K562 (cell line): ENCODE results near the gene TMEM270. TPM values are rescaled to one million over a fixed set of nuclear protein-coding genes. Genes with fewer than 3 reads are reported as not detected.

Experiments
- ATAC-seq: fragments of 200-7000 bp; cut with Tn5 transposase; 3 replicates; pipeline ENCODE4 v1.9.1; 2020; ENCODE audit warnings: moderate library complexity
- BruUV-seq: library from RNA; stranded (reverse); fragments of 400-500 nt; replicated peaks from 2 replicates; lab custom pipeline; 2021; lab: Mats Ljungman, UMichigan
- CTCF ChIA-PET: fragments of 300-600 bp; formaldehyde crosslinking; extraction: SDS; loops from one replicate; lab custom pipeline; 2021; ENCODE audit warnings: low intra/inter-chr PET ratio; lab: Yijun Ruan, JAX
- POLR2A ChIA-PET: fragments of 300-600, 350-650 bp; sonication (Branson Sonifier 250); formaldehyde crosslinking; extraction: SDS; loops from one replicate; lab custom pipeline; 2021; ENCODE audit warnings: antibody characterized with exemption, inconsistent platforms; lab: Yijun Ruan, JAX
- DNase-seq, 4 experiments: peaks; one replicate each; pipeline versions ENCODE4 v3.0.0 to v3.0.0-alpha.2; 2011 to 2018; ENCODE audit warnings: low spot score in 3 of 4, mixed read lengths in 3 of 4; ENCODE audit errors: extremely low read depth in 1 of 4
- FAIRE-seq: peaks from 2 replicates; lab custom pipeline; 2011; peaks lifted over from hg19 to GRCh38; lab: Jason Lieb, UNC
- H2AFZ ChIP-seq: 2 replicates; pipeline ENCODE4 v1.6.0; 2011; ENCODE audit warnings: low read depth, low read length, control low read depth, inconsistent platforms
- H3K27ac ChIP-seq: fragments of 200-600 bp; 3 replicates; pipeline ENCODE4 v1.8.0; 2011; ENCODE audit warnings: low read depth, mild to moderate bottlenecking, control low read depth, inconsistent platforms, low read length, moderate library complexity, mixed read lengths; ENCODE audit errors: extremely low read depth
- H3K27me3 ChIP-seq, 2 experiments: fragments of 300-600 bp in 1 of 2; 2 replicates in 1 of 2; 3 replicates in 1 of 2; pipeline versions ENCODE4 v1.6.0 to v1.8.0; 2011; ENCODE audit warnings: inconsistent platforms in 2 of 2, low read length in 2 of 2, mild to moderate bottlenecking in 1 of 2, mixed read lengths in 1 of 2, moderate library complexity in 1 of 2; ENCODE audit not compliant: control insufficient read depth in 2 of 2, insufficient read depth in 2 of 2
- H3K36me3 ChIP-seq: fragments of 300-600 bp; 3 replicates; pipeline ENCODE4 v1.8.0; 2011; ENCODE audit warnings: mild to moderate bottlenecking, low read length, inconsistent platforms; ENCODE audit not compliant: control insufficient read depth, insufficient read depth
- H3K4me1 ChIP-seq, 2 experiments: fragments of 200-600 bp in 1 of 2; replicated peaks in 1 of 2; 2 replicates in 1 of 2; 3 replicates in 1 of 2; pipeline versions ENCODE4 v1.5.1 to v1.8.0; 2011; ENCODE audit warnings: inconsistent platforms in 2 of 2, low read length in 2 of 2, mild to moderate bottlenecking in 1 of 2, mixed read lengths in 1 of 2, moderate library complexity in 1 of 2; ENCODE audit not compliant: control insufficient read depth in 2 of 2, insufficient read depth in 2 of 2
- H3K4me2 ChIP-seq: 2 replicates; pipeline ENCODE4 v1.6.1; 2011; ENCODE audit warnings: low read length, control low read depth, inconsistent platforms, mixed read lengths; ENCODE audit not compliant: insufficient read depth
- H3K4me3 ChIP-seq: fragments of 200-600 bp; sonication (generic), shearing (Covaris generic); 2 replicates; pipeline ENCODE4 v1.5.1; 2016; ENCODE audit warnings: control low read depth, inconsistent platforms
- H3K79me2 ChIP-seq: fragments of 200-600 bp; 3 replicates; pipeline ENCODE4 v1.8.0; 2011; ENCODE audit warnings: low read length, inconsistent platforms; ENCODE audit not compliant: control insufficient read depth, insufficient read depth
- H3K9ac ChIP-seq, 2 experiments: 2 replicates each; pipeline versions ENCODE4 v1.6.0 to v1.6.1; 2011; ENCODE audit warnings: low read depth in 2 of 2, low read length in 2 of 2, control low read depth in 1 of 2, inconsistent platforms in 1 of 2, mild to moderate bottlenecking in 1 of 2, mixed read lengths in 1 of 2; ENCODE audit not compliant: insufficient read depth in 1 of 2
- H3K9me1 ChIP-seq: one replicate; pipeline ENCODE4 v1.6.0; 2011; ENCODE audit warnings: inconsistent platforms, mild to moderate bottlenecking, low read length, moderate library complexity; ENCODE audit not compliant: control insufficient read depth, insufficient read depth
- H3K9me3 ChIP-seq: replicated peaks from 2 replicates; pipeline ENCODE4 v1.5.1; 2011; ENCODE audit warnings: low read depth, low read length, inconsistent platforms; ENCODE audit not compliant: control insufficient read depth, insufficient read depth
- H4K20me1 ChIP-seq: replicated peaks from 2 replicates; pipeline ENCODE4 v1.6.1; 2011; ENCODE audit warnings: low read length, inconsistent platforms, mixed read lengths; ENCODE audit not compliant: control insufficient read depth, insufficient read depth
- L3MBTL2 ChIP-seq: fragments of 450-650 bp; IDR thresholded peaks from 2 replicates; pipeline ENCODE4 v1.6.1; 2016; ENCODE audit warnings: mild to moderate bottlenecking, moderate library complexity
- NUFIP1 ChIP-seq: fragments of 450-650 bp; IDR thresholded peaks from 2 replicates; pipeline ENCODE4 v1.6.1; 2018; ENCODE audit not compliant: partially characterized antibody
- PHB ChIP-seq: fragments of 250-450 bp; sonication (Bioruptor Pico); IDR thresholded peaks from 2 replicates; pipeline ENCODE4 v1.5.0; 2021
- SPI1 ChIP-seq: IDR thresholded peaks from 2 replicates; pipeline ENCODE4 v1.6.1; 2011; ENCODE audit warnings: low read depth, low read length, control low read depth, borderline replicate concordance
- ZNF263 ChIP-seq: sonication (generic); formaldehyde crosslinking; IDR thresholded peaks from 2 replicates; pipeline ENCODE4 v1.8.0; 2022; ENCODE audit warnings: mild to moderate bottlenecking, missing genetic modification reagents, borderline replicate concordance
- ZNF324 ChIP-seq: fragments of 250-450 bp; sonication (Bioruptor Pico); IDR thresholded peaks from 2 replicates; pipeline ENCODE4 v1.4.0; 2020; ENCODE audit warnings: mild to moderate bottlenecking
- ZNF518B ChIP-seq: fragments of 250-450 bp; sonication (Bioruptor Pico); IDR thresholded peaks from 2 replicates; pipeline ENCODE4 v1.5.0; 2021; ENCODE audit warnings: mild to moderate bottlenecking, moderate library complexity
- WGBS: fragments of 100-300 bp; shearing (Covaris generic); methylation state at CpG from one replicate; pipeline ENCODE4 v1.1.6; 2016; ENCODE audit warnings: low coverage, mixed read lengths; ENCODE audit not compliant: insufficient coverage; ENCODE audit errors: missing lambda C conversion rate; 5-methylcytosine and 5-hydroxymethylcytosine counted together
- in situ Hi-C: fragments of 300-500 bp; cut with MboI; formaldehyde crosslinking; loops from 4 replicates; pipeline ENCODE4 v1.15.0; 2018; ENCODE audit warnings: inconsistent platforms, mixed read lengths
- intact Hi-C: fragments of 100-400 bp; cut with micrococcal nuclease; formaldehyde crosslinking; loops from 2 replicates; pipeline ENCODE4 v1.14.2; 2022
- polyA plus RNA-seq, 8 experiments: library from polyadenylated mRNA; depleted of rRNA in 4 of 8; stranded (reverse) in 5 of 8; unstranded in 3 of 8; fragments of >200 nt; fragmentation: Nextera tagmentation in 2 of 8; fragmentation: Illumina TruSeq in 1 of 8; extraction: Ambion mirVana in 2 of 8; extraction: Trizol in 1 of 8; gene quantifications; 2 replicates each; pipeline versions ENCODE4 v1.2.1 to v1.2.3, GENCODE V29; 2011 to 2014; ENCODE audit warnings: inconsistent platforms in 1 of 8, missing spikeins in 1 of 8
- total RNA-seq, 7 experiments: library from RNA; depleted of rRNA in 6 of 7; stranded (reverse); fragments of >200 nt in 6 of 7; fragmentation: Illumina TruSeq in 2 of 7; extraction: Trizol in 2 of 7; gene quantifications; 2 replicates each; pipeline versions ENCODE4 v1.2.1 to v1.2.3, GENCODE V29; 2011 to 2021; ENCODE audit warnings: low replicate concordance in 1 of 7
- TF ChIP-seq, protein P1 (sequence below): fragments of 250-450 bp; sonication (Bioruptor Pico); IDR thresholded peaks from 2 replicates; pipeline ENCODE4 v1.5.1; 2021; ENCODE audit warnings: mild to moderate bottlenecking
- TF ChIP-seq, protein P2 (sequence below): fragments of 250-450 bp; sonication (Bioruptor Pico); IDR thresholded peaks from 2 replicates; pipeline ENCODE4 v1.8.0; 2021; ENCODE audit warnings: mild to moderate bottlenecking, moderate library complexity
- TF ChIP-seq, protein P3 (sequence below): sonication (generic); formaldehyde crosslinking; IDR thresholded peaks from 2 replicates; pipeline ENCODE4 v1.9.0; 2022; ENCODE audit warnings: mild to moderate bottlenecking, missing genetic modification reagents
- TF ChIP-seq, protein P4 (sequence below): sonication (generic); formaldehyde crosslinking; IDR thresholded peaks from 2 replicates; pipeline ENCODE4 v1.8.0; 2022; ENCODE audit warnings: missing genetic modification reagents, mild to moderate bottlenecking, borderline replicate concordance

The TMEM270 gene
- total and polyA plus RNA-seq, 9 of the 15 experiments (the other 6 are each of a cell fraction or from before 2014, with no cell fraction given) = not detected

DNA sequence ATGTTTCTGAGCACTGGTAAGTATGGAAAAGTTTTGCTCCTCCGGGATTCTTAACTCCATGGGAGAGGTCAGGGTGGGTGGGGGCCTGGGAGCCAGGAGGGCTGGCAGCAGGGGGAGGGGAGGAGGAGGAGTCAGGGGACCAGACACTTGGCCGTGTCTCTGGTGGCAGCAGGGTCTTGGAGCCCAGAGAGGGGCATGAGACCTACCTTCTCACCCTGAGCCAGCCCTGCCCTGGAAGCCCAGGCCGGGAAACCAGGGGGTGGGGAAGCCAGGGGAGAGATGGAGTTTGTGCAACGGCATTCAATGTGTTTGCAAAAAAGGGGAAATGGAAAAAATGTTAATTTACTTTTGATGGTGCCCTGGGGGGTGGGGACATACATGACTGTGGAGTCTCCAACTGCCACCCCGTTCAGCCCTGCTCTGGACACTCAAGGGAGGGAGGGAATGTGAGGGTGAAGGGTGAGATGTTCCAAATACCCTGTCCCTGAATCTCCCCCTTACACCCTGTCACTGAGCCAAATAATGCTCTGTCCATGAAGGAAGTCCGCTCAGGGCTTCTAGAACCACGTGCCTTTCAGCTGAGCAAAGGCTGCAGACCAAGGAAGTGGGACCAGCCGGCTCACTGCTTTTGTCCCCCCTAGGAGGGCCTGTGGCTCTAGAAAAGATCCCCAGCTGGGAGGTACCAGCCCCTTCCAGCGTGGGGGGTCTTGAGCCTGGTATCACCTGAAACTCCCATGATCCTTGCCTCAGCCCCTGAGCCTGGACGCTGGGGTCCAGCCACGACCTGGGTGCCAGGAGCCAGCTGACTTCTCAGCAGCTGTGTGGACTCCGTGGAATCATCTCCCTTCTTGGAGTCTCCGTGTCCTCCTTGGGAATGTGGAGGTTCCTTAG, 48.3 kb downstream of the TMEM270 start:
- ChIA-PET POLR2A (no interaction called here), CTCF (no interaction called here)
- H3K4me2 ChIP-seq = no peak overlapping the region
- in situ Hi-C loops (no loop called here), intact Hi-C loops (no loop called here)
- no peak overlapping the region; a peak in 1 of 4 replicates for H3K9ac ChIP-seq
- WGBS = 2% methylated on average over 12 of the region's 13 CpGs
- H3K36me3 ChIP-seq = no peaks in the 10 kb centered on the region
- no peaks in the 10 kb centered on the region for H3K79me2 ChIP-seq
- no peak for FAIRE-seq
- no peaks in the 10 kb centered on the region for H3K9me3 ChIP-seq
- H4K20me1 ChIP-seq = 0 out of 2 replicates have a peak, but pooled peaks cover 6% of the 10 kb centered on the region
- no peak overlapping the region for H3K27ac ChIP-seq
- peak; percentile 20; the same call in 1 of the 3 replicates for ATAC-seq
- DNase-seq = peak in 1 of 4 experiments; percentile 3
- no peak overlapping the region for H2AFZ ChIP-seq
- BruUV-seq = no TSS peak
- H3K4me1 ChIP-seq = peaks cover 0 to 4% of the 10 kb centered on the region in 2 experiments; a peak in 1 of 5 replicates
- no peaks in the 10 kb centered on the region for H3K9me1 ChIP-seq
- H3K4me3 ChIP-seq = no peak overlapping the region
- H3K27me3 ChIP-seq = peaks cover 19 to 52% of the 10 kb centered on the region in 2 experiments
- TF ChIP-seq, protein P1, sequence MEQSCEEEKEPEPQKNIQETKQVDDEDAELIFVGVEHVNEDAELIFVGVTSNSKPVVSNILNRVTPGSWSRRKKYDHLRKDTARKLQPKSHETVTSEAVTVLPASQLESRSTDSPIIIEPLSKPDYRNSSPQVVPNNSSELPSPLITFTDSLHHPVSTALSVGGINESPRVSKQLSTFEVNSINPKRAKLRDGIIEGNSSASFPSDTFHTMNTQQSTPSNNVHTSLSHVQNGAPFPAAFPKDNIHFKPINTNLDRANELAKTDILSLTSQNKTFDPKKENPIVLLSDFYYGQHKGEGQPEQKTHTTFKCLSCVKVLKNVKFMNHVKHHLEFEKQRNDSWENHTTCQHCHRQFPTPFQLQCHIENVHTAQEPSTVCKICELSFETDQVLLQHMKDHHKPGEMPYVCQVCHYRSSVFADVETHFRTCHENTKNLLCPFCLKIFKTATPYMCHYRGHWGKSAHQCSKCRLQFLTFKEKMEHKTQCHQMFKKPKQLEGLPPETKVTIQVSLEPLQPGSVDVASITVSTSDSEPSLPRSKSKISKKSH (CRISPR knock-in tag) = no peak
- TF ChIP-seq ZNF324 (CRISPR knock-in tag) = no peak
- TF ChIP-seq SPI1 = peak; percentile 69; the same call in 1 of the 2 replicates
- TF ChIP-seq, protein P2, sequence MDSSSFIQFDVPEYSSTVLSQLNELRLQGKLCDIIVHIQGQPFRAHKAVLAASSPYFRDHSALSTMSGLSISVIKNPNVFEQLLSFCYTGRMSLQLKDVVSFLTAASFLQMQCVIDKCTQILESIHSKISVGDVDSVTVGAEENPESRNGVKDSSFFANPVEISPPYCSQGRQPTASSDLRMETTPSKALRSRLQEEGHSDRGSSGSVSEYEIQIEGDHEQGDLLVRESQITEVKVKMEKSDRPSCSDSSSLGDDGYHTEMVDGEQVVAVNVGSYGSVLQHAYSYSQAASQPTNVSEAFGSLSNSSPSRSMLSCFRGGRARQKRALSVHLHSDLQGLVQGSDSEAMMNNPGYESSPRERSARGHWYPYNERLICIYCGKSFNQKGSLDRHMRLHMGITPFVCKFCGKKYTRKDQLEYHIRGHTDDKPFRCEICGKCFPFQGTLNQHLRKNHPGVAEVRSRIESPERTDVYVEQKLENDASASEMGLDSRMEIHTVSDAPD (CRISPR knock-in tag) = no peak
- TF ChIP-seq NUFIP1 = no peak
- no peak for TF ChIP-seq ZNF518B (CRISPR knock-in tag)
- TF ChIP-seq L3MBTL2 = 0 out of 2 replicates have a peak, but pooled peaks have one; percentile 13
- no peak for TF ChIP-seq ZNF263 (CRISPR knock-in tag)
- TF ChIP-seq, protein P3, sequence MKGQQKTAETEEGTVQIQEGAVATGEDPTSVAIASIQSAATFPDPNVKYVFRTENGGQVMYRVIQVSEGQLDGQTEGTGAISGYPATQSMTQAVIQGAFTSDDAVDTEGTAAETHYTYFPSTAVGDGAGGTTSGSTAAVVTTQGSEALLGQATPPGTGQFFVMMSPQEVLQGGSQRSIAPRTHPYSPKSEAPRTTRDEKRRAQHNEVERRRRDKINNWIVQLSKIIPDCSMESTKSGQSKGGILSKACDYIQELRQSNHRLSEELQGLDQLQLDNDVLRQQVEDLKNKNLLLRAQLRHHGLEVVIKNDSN (CRISPR knock-in tag) = peak; percentile 37; the same call in 1 of the 2 replicates
- no peak for TF ChIP-seq PHB (CRISPR knock-in tag)
- TF ChIP-seq, protein P4, sequence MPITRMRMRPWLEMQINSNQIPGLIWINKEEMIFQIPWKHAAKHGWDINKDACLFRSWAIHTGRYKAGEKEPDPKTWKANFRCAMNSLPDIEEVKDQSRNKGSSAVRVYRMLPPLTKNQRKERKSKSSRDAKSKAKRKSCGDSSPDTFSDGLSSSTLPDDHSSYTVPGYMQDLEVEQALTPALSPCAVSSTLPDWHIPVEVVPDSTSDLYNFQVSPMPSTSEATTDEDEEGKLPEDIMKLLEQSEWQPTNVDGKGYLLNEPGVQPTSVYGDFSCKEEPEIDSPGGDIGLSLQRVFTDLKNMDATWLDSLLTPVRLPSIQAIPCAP = no peak
